Right ventricle myocardium inferior (tissue), 1 donor: Measurements from ENCODE around the gene PAK5. TPM values are rescaled to one million over a fixed set of nuclear protein-coding genes. Genes with fewer than 3 reads are reported as not detected.

Experiments
- ATAC-seq: fragments of 200-7000 bp; cut with Tn5 transposase; one replicate; pipeline ENCODE4 v1.9.1; 2020; ENCODE audit warnings: mild to moderate bottlenecking, moderate library complexity
- DNase-seq: peaks from one replicate; pipeline ENCODE4 v3.0.0; 2021; ENCODE audit errors: missing footprints
- intact Hi-C: fragments of 100-400 bp; cut with DNase I; formaldehyde crosslinking; loops from one replicate; pipeline ENCODE4 v1.11.0; 2022
- total RNA-seq: library from RNA; stranded (reverse); fragmentation: NEBNext Ultra II Directional; extraction: Animal tissue kit (Norgen Biotek cat#: 25700); gene quantifications from one replicate; pipeline ENCODE4 v1.2.1, GENCODE V29; 2021
- donor health status: DM: no; HTN: yes; CAD: no; lungs with severe emphysema.

PAK5 gene
- total RNA-seq, 1 donor from 2014 or later, result not detected

GRCh38 chr20:9632991-9633390, 205.9 kb downstream of the PAK5 start:
- intact Hi-C loops, result no loop called here
- DNase-seq, result no peak
- ATAC-seq, result no peak

DNA sequence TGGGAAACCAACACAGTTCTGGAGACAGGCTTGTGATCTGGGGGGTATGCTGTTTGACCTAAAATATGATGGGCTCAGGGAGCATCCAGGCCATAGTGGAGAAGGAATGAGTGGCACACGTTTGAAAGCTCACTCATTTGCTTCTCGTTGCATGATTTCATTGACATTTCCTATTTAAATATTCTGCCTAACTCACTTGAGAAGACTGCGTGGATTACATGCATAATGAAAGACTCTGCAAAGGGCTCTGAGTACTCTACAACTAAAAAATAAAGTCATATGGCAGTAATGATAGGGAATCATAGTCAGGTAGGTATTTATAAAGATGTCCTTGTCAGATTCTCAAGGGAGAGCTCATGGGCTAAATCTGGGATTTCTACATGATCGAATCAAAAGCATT, 206.6 kb downstream of the PAK5 start:
- intact Hi-C loops, result no loop called here
- DNase-seq, result no peak

GRCh38 chr20:9630554-9630953, 208.3 kb downstream of the PAK5 start:
- intact Hi-C loops, result no loop called here
- ATAC-seq (no peak), DNase-seq (no peak)

More for the DNA sequence above, 206.6 kb downstream of the PAK5 start:
- ATAC-seq, result no peak

DNA sequence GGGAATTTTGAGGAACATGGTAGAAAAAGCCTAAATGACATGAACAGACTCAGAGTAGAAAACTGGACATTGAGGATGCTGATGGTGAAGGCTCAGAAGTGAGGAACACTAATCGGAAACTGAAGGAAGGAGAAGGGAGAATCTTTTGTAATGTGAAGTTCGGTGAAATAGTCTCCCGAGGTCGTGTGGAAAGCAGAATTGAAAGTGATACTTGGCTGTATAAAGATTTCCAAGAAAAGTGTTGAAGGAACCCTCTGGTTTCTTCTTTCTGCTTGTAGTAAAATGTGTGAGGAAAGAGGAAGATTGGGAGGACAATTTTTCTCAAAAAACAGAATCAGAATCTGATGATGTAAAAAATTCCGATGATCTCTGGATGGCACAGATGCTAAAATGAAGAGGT, 209.0 kb downstream of the PAK5 start:
- intact Hi-C loops, result no loop called here
- DNase-seq (no peak), ATAC-seq (no peak)

DNA sequence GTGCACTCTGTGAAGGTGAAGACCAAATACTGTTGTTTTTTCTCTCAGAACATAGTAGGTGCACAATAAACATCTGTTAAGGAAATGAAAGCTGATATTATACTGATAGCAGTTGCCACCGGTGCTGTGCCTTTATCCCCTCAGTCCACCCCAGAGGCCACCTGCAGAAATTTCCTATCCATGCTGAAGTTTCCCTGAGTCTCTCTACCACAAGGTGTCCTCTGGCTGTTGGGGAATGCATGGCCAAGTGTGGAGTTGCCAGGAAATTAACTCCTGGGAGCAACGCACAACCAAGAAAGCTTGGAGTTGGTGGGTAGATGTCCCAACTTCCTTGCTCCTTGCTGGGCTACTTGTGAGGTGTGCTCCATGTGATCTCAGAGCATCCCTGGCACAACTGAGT, 210.3 kb downstream of the PAK5 start:
- intact Hi-C loops, result no loop called here
- DNase-seq, result no peak
- no peak for ATAC-seq

GRCh38 chr20:9628141-9628540, 210.7 kb downstream of the PAK5 start:
- intact Hi-C loops, result no loop called here
- no peak for ATAC-seq

GRCh38 chr20:9627219-9627618, 211.7 kb downstream of the PAK5 start:
- DNase-seq, result no peak
- ATAC-seq, result no peak
- intact Hi-C loops, result no loop called here

More at GRCh38 chr20:9628141-9628540, 210.7 kb downstream of the PAK5 start:
- DNase-seq, result no peak

DNA sequence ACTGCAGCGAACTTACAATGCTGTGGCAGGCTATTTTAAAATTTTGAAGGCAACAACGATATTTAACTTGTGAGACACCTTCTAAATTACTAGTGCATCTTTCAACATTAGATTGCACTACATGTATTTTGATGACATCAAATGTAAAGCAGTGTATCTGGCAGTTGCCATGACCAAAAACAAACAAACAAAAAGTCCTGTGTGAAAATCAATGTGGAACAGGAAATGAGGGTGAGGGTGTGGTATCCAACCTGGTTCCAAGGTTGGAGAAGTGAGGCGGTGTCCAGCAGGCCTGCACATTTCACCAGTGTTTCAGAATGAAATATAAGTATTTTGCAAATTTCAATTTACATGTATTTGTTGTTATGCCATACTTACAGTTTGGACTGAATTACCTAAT, 212.5 kb downstream of the PAK5 start:
- ATAC-seq (no peak), DNase-seq (no peak)
- intact Hi-C loops, result no loop called here

DNA sequence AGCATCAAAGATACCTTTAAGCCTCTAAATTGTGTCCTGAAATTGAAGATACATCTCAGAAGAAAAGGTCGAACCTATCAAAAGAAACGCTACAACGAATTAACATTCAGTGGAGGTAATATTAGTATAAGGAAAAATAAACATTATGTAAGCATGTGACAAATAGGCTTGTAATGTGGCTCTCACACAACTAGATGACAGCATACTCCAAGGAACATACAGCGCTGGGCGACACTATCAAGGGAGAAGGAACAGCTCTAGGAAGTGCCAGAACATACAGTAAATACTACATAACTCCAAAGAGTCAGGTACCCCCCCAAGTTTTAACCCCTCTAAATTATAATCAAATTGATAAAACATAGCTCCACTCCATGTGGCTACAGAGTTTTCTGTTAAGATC, 220.9 kb downstream of the PAK5 start:
- no peak for DNase-seq
- ATAC-seq, result no peak
- intact Hi-C loops, result loop anchor here (5.0 to 10.0 kb wide), 4 partner anchors 294 to 1924 kb away; no protein-coding TSS in a partner anchor

GRCh38 chr20:9616833-9617461, 221.9 kb downstream of the PAK5 start:
- peak; percentile 70 for DNase-seq
- intact Hi-C loops, result loop anchor here (5.0 to 10.0 kb wide), 4 partner anchors 295 to 1925 kb away; no protein-coding TSS in a partner anchor
- peak; percentile 44 for ATAC-seq

DNA sequence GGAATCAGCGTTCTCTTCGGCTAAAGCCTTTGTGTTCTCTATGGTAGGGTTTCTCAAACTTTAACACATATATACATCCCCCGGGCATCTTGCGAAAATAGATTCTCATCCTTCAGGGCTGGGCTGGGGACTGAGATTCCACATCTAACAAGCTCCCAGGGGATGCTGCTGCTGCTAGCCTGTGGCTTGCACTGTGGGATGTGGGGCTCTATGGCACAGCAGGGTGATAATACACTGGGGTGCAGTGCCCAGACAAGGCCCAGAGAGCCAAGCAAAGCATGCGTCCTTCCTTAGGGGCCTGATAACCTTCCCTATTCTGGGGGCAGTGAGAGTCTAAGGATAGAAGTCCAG, 222.4 kb downstream of the PAK5 start:
- ATAC-seq (no peak), DNase-seq (no peak)
- intact Hi-C loops, result loop anchor here (5.0 to 10.0 kb wide), 4 partner anchors 296 to 1926 kb away; no protein-coding TSS in a partner anchor

- ATAC-seq, result no peak
- intact Hi-C loops, result loop anchor here (5.0 to 10.0 kb wide), 4 partner anchors 296 to 1926 kb away; no protein-coding TSS in a partner anchor
- DNase-seq, result no peak
Observed at GRCh38 chr20:9615766-9616454, 223.0 kb downstream of the PAK5 start.

DNA sequence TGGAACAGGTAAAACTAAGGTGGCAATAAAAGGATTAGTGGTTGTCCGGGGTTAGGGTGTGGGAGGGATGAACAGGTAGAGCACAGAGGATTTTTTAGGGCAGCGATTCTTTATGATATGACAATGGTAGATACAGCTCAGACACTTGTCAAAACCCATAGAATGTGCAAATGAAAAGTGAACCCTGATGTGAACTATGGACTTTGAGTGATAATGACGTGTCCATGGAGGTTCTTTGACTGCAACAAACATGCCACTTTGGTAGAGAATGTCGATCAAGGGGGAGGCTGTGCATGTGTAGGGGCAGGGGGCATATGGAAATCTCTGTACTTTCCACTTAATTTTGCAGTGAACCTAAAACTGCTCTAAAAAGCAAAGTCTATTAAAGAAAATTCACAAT, 223.8 kb downstream of the PAK5 start:
- intact Hi-C loops, result loop anchor here (5.0 to 10.0 kb wide), 4 partner anchors 297 to 1927 kb away; no protein-coding TSS in a partner anchor
- DNase-seq (no peak), ATAC-seq (no peak)

DNA sequence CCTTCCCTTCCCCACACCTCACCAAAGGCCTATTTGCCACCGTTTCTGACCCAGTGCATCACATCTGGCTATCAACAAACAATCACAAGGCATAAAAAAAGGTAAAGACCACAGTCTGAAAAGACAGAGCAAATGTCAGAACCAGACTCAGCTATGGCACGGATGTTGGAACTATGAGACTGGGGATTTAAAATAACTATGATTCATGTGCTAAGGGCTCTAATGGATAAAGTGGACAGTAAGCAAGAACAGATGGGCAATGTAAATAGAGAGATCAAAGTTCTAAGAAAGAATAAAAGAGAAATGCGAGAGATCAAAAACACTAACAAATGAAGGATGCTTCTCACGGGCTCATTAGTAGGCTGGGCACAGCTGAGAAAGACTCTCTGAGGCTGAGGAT, 225.0 kb downstream of the PAK5 start:
- intact Hi-C loops, result loop anchor here (10.0 kb wide), 1 partner anchor 859 kb away; no protein-coding TSS in a partner anchor
- DNase-seq, result no peak
- no peak for ATAC-seq

- intact Hi-C loops, result loop anchor here (10.0 kb wide), 1 partner anchor 857 kb away; no protein-coding TSS in a partner anchor
- ATAC-seq, result no peak
- peak; percentile 60 for DNase-seq
Observed at GRCh38 chr20:9611921-9612320, 227.0 kb downstream of the PAK5 start.

- ATAC-seq, result no peak
- intact Hi-C loops, result loop anchor here (1.0 to 10.0 kb wide), 2 partner anchors 202 to 856 kb away; no protein-coding TSS in a partner anchor
- DNase-seq, result no peak
Observed at GRCh38 chr20:9610665-9611064, 228.2 kb downstream of the PAK5 start.

DNA sequence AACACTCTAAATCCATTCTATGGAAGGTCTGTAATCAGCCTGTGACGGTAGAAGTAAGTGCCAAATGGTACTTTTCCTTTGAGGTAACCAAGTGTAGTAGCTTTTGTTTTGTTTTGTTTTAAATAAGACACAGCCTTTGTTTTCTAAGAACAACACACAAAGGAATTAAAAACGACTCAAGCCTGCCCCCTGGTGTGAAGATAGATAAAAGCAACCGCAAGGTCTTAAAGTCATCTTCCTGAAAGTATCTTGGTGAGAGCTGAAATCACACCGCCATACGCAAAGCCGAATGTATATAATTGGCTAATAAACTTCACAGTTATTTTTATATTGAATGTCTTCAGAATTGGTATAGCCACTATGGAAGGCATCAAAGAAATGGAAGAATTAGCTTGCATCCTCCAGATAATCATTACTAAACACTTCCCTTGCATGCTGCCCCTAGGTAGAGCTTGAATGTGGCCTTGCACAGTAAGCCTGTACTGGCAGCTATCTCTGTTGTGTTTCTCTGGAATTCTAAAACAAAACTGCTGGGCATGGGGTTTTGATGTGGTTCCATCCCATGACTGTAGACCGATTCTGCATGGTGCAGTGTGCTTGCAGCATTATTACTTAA, 228.9 kb downstream of the PAK5 start:
- ATAC-seq (no peak), DNase-seq (no peak)
- intact Hi-C loops, result loop anchor here (1.0 to 10.0 kb wide), 2 partner anchors 202 to 855 kb away; no protein-coding TSS in a partner anchor

DNA sequence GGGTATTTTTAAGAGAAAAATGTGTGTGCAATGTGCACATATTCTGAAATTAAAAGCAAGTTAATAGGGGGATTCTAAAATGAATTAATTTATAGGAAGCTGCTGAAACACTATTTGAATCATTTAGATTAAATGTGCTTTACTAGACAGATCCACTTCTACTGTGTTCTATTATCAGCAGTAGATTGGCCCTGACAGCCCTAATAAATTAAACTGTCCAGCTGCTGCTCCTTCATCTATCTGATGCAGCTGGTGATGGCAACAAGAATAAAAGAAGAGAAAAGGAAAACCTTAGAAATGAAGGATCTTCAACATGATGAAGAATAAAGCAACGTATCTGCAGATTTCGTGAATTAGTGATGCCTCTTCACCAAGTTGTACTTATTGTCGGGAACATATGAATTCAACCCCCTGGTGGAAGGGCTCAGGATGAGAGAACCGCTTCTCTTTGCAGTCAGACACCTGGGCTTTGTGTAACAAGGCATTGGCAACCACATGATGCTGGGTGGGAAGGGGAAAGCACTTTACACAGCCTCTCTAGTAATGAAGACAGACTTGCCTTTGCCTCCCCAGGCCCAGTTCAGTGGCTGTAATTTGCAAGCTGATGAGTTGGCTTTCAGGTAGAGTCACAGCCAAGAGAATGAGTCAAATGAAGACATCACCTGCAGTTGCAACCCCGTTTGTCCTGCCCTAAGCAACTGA, 230.1 kb downstream of the PAK5 start:
- no peak for ATAC-seq
- no peak for DNase-seq
- intact Hi-C loops, result no loop called here

DNA sequence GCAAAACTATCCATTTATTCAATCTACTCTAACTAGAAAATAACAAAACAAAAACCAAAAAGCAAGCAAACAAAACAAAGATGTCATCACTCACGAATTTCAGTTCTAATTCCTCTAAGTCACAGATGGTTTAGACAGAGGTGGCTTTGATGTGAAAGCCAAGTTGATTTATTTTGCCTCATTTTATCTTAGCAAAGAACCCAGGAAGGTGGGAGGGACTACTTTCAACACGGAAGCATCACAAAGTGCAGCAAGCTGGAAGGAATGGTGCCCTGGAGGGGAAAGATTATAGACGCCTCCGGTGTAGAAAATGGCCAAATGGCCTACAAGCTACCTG, 236.1 kb downstream of the PAK5 start:
- intact Hi-C loops, result no loop called here
- no peak for ATAC-seq
- DNase-seq, result no peak
